ENCODE measurements around the gene PRKCD. TPM values are rescaled to one million over a fixed set of nuclear protein-coding genes. Genes with fewer than 3 reads are reported as not detected.

Gene PRKCD
- total and polyA plus RNA-seq, 2 of the 4 experiments (the other 2 are of a cell fraction), result 4.3 to 19.0 TPM

- CTCF ChIA-PET, result no interaction called here
- Histone ChIP-seq H2BK20ac (ENCODE audit: low read depth, low read length) (no peak overlapping the region), H3K27me3 (ENCODE audit: control insufficient read depth, insufficient read depth, low read length) (no peaks in the 10 kb centered on the region), H4K5ac (ENCODE audit: low read depth, low read length) (no peak overlapping the region), H2AK9ac (replicated peaks; ENCODE audit: low read depth, low read length, poor library complexity) (no peak overlapping the region), H2BK5ac (ENCODE audit: low read depth, low read length, poor library complexity, severe bottlenecking) (no peak overlapping the region), H2BK120ac (ENCODE audit: low read depth, low read length) (no peak overlapping the region), H4K20me1 (ENCODE audit: insufficient read depth, low read length) (peaks cover 4% of the 10 kb centered on the region; the same call in 1 of the 2 replicates), H3K56ac (ENCODE audit: extremely low read depth, insufficient read depth, low read length) (no peak overlapping the region), H2BK15ac (ENCODE audit: low read depth, low read length) (no peak overlapping the region), H4K91ac (ENCODE audit: insufficient read depth, low read depth, low read length) (no peak overlapping the region), H3K9me1 (ENCODE audit: insufficient read depth, low read length) (peaks cover 17% of the 10 kb centered on the region), H3K4me1 (ENCODE audit: control insufficient read depth, insufficient read depth, low read length) (peaks cover 8% of the 10 kb centered on the region), H3K18ac (ENCODE audit: low read depth, low read length) (no peak overlapping the region), H3K9ac (ENCODE audit: low read depth, low read length) (no peak overlapping the region), H3K4ac (ENCODE audit: low read depth, low read length) (no peak overlapping the region), H3K36me3 (ENCODE audit: control insufficient read depth, insufficient read depth, low read length) (peaks cover 3% of the 10 kb centered on the region; the same call in 1 of the 2 replicates), H4K8ac (ENCODE audit: low read depth in 2 of 2, low read length in 2 of 2) (no peak overlapping the region), H2AFZ (replicated peaks; ENCODE audit: low read length, poor library complexity) (no peak overlapping the region), H3K79me1 (ENCODE audit: low read depth in 1 of 2, low read length in 2 of 2) (peaks cover 13 to 75% of the 10 kb centered on the region in 2 experiments; a peak in 3 of 4 replicates), H3K4me3 (ENCODE audit: insufficient read depth, low read depth, low read length) (no peak overlapping the region), H3K27ac (ENCODE audit: insufficient read depth, low read length) (no peak overlapping the region), H3K14ac (replicated peaks; ENCODE audit: low read depth, low read length) (no peak overlapping the region), H3K4me2 (ENCODE audit: low read depth, low read length) (no peak overlapping the region), H3K23ac (ENCODE audit: low read depth, low read length) (no peak overlapping the region), H2AK5ac (ENCODE audit: low read depth, low read length) (no peak overlapping the region), H3K9me3 (ENCODE audit: control insufficient read depth, insufficient read depth, low read length) (no peaks in the 10 kb centered on the region)
- POLR2A ChIA-PET (ENCODE audit: unreplicated experiment), result no interaction called here
- BruUV-seq (replicated peaks), result no TSS peak
- in situ Hi-C loops (cut with MboI; ENCODE audit: low sequenced_read_pairs), result no loop called here
- TF ChIP-seq MAZ (IDR thresholded peaks at IDR 0.05; ENCODE audit: borderline replicate concordance, low read depth, low read length) (no peak), RFX5 (IDR thresholded peaks at IDR 0.05; ENCODE audit: low read depth, low read length) (no peak), BHLHE40 (IDR thresholded peaks at IDR 0.05; ENCODE audit: low read depth, low read length) (no peak), ELK1 (IDR thresholded peaks at IDR 0.05; ENCODE audit: borderline replicate concordance, low read depth, low read length) (no peak), POLR2A (IDR thresholded peaks at IDR 0.05; ENCODE audit: low read depth, low read length) (no peak)
- 100% methylated on average over 3 of the region's 17 CpGs; no CpG with 5 or more reads in 1 of the 2 experiments for WGBS, 2 experiments (ENCODE audit: extremely low coverage in 2 of 2, insufficient read length in 1 of 2)
- ATAC-seq (ENCODE audit: low read depth) (no peak), DNase-seq (no peak)
- dilution Hi-C loops (cut with HindIII; ENCODE audit: low sequenced_read_pairs, unreplicated experiment), result no loop called here
- intact Hi-C loops (cut with micrococcal nuclease), result no loop called here
Observed at GRCh38 chr3:53170325-53171063, 9.5 kb downstream of the PRKCD start.

Data from IMR-90 (cell line).